ENCODE measurements around the gene CHFR.

DNA sequence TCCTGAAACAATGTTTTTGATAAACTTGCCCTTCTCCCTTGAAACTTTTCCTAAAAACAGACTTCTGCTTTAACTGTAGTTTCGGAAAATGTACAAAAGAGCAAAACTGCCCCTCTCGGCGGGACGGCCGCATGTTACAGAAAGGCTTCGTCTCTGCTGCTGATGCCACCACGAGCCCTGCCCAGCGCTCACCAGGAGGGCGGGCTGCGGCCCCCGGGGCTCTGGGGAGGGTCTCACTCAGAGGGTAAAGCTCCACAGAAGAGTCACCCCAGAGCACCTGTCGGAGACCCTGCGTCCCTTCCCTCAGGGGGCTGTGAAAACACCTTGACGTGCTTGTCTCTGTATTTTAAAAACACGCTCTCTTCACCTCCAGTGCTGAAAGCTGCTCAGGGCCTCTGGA is 46.3 kb downstream of the CHFR start:
- TF ChIP-seq, protein P1, sequence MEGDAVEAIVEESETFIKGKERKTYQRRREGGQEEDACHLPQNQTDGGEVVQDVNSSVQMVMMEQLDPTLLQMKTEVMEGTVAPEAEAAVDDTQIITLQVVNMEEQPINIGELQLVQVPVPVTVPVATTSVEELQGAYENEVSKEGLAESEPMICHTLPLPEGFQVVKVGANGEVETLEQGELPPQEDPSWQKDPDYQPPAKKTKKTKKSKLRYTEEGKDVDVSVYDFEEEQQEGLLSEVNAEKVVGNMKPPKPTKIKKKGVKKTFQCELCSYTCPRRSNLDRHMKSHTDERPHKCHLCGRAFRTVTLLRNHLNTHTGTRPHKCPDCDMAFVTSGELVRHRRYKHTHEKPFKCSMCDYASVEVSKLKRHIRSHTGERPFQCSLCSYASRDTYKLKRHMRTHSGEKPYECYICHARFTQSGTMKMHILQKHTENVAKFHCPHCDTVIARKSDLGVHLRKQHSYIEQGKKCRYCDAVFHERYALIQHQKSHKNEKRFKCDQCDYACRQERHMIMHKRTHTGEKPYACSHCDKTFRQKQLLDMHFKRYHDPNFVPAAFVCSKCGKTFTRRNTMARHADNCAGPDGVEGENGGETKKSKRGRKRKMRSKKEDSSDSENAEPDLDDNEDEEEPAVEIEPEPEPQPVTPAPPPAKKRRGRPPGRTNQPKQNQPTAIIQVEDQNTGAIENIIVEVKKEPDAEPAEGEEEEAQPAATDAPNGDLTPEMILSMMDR (IDR thresholded peaks at IDR 0.05) = no peak
- TF ChIP-seq POLR2A (IDR thresholded peaks at IDR 0.05) = no peak
